GM12892 (cell line): Measurements from ENCODE around the gene SEMA3F.

Experiments
- POLR2A ChIP-seq: IDR thresholded peaks from 2 replicates; pipeline ENCODE4 v1.6.1; 2011; ENCODE audit warnings: low read depth, low read length, control low read depth
- POLR2AphosphoS5 ChIP-seq: IDR thresholded peaks from 2 replicates; pipeline ENCODE4 v1.6.1; 2011; ENCODE audit warnings: low read depth, low read length, control low read depth
- TAF1 ChIP-seq: IDR thresholded peaks from 2 replicates; pipeline ENCODE4 v1.6.1; 2011; ENCODE audit warnings: low read depth, mild to moderate bottlenecking, control low read depth, low read length, borderline replicate concordance

DNA sequence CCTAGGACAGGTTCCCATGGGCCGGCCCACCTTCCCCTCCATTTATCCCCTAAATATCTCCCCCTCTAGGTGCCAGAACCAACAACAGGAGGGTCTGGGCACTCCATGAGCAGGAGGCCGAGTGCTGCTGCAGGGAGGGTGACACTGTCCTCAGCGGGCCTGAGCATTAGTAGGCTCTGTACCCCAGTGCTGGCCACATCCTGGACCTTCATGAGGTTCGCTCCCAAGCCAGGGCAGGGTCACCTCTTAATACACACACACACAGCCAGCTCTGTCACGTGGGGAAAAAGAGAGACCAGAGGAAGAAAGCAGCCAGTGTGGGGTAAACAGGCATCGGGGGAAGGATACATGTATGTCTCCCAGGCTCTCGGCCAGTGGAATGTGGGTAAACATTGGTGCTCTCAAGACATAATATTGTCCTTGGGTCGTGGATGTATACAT is 27.9 kb upstream of the SEMA3F start:
- no peak for TF ChIP-seq POLR2A
- no peak for TF ChIP-seq POLR2AphosphoS5
- no peak for TF ChIP-seq TAF1
